Astrocyte of the spinal cord (primary cell): Measurements from ENCODE around the gene LTBP4.

Source experiments
- DNase-seq: peaks from one replicate; pipeline ENCODE4 v3.0.0; 2011; ENCODE audit warnings: low read depth, low spot score
- H3K4me3 ChIP-seq: 2 replicates; pipeline ENCODE4 v1.5.1; 2011; ENCODE audit warnings: low read depth, mild to moderate bottlenecking, low read length, moderate library complexity
- in situ Hi-C: cut with HindIII; loops from 2 replicates; pipeline ENCODE4 v1.10.0; 2017; ENCODE audit warnings: low sequenced_read_pairs
- TF ChIP-seq, protein P1 (sequence below): IDR thresholded peaks from 2 replicates; pipeline ENCODE4 v1.5.1; 2012; ENCODE audit warnings: low read depth, mild to moderate bottlenecking, low read length, inconsistent platforms

Gene LTBP4

DNA sequence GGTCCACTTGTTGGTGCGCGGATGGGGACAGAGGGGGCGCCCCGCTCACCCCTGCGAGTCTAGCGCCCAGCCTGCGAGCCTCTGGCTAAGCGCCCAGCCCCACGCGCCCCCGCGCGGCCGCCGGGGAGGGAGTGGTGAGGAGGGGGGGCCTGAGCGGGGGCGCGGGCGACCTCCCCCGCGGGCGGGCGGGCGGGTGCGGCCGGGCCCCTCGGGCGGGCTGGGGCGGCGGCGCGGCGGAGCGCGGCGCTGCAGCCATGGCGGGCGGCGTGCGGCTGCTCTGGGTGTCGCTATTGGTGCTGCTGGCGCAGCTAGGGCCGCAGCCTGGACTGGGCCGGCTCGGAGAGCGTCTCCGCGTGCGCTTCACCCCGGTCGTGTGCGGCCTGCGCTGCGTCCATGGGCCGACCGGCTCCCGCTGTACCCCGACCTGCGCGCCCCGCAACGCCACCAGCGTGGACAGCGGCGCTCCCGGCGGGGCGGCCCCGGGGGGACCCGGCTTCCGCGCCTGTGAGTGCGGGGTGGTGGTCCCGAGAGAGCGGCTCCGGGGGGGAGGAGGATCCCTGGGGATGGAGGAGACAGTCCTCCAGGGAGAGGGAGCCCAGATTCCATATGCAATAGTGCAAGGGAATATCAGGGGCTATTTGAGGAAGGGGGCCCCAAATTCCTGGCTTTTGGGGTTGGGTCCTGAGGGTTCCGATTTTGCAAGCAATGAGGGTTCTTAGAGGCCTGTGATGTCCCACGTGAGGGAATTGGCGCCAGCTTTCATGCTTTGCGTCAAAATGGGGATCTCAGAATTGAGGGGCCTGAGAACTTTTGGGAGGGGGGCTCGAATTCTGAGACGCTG, at the start of gene LTBP4:
Gene LTBP4, plus strand, starts transcription at position 236 of the 841 bp plus-strand sequence. Its CDS starts 19 bp downstream, at position 255.
- H3K4me3 ChIP-seq, result peak within 1 kb of the TSS; percentile 45
- DNase-seq, result no peak
- TF ChIP-seq, protein P1, sequence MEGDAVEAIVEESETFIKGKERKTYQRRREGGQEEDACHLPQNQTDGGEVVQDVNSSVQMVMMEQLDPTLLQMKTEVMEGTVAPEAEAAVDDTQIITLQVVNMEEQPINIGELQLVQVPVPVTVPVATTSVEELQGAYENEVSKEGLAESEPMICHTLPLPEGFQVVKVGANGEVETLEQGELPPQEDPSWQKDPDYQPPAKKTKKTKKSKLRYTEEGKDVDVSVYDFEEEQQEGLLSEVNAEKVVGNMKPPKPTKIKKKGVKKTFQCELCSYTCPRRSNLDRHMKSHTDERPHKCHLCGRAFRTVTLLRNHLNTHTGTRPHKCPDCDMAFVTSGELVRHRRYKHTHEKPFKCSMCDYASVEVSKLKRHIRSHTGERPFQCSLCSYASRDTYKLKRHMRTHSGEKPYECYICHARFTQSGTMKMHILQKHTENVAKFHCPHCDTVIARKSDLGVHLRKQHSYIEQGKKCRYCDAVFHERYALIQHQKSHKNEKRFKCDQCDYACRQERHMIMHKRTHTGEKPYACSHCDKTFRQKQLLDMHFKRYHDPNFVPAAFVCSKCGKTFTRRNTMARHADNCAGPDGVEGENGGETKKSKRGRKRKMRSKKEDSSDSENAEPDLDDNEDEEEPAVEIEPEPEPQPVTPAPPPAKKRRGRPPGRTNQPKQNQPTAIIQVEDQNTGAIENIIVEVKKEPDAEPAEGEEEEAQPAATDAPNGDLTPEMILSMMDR, result no peak
- in situ Hi-C loops, result no loop called here

GRCh38 chr19:40552848-40553247, 48.3 kb upstream of the LTBP4 start:
- no peak overlapping the region for H3K4me3 ChIP-seq
- DNase-seq, result no peak
- in situ Hi-C loops, result no loop called here
- TF ChIP-seq, protein P1, result no peak

DNA sequence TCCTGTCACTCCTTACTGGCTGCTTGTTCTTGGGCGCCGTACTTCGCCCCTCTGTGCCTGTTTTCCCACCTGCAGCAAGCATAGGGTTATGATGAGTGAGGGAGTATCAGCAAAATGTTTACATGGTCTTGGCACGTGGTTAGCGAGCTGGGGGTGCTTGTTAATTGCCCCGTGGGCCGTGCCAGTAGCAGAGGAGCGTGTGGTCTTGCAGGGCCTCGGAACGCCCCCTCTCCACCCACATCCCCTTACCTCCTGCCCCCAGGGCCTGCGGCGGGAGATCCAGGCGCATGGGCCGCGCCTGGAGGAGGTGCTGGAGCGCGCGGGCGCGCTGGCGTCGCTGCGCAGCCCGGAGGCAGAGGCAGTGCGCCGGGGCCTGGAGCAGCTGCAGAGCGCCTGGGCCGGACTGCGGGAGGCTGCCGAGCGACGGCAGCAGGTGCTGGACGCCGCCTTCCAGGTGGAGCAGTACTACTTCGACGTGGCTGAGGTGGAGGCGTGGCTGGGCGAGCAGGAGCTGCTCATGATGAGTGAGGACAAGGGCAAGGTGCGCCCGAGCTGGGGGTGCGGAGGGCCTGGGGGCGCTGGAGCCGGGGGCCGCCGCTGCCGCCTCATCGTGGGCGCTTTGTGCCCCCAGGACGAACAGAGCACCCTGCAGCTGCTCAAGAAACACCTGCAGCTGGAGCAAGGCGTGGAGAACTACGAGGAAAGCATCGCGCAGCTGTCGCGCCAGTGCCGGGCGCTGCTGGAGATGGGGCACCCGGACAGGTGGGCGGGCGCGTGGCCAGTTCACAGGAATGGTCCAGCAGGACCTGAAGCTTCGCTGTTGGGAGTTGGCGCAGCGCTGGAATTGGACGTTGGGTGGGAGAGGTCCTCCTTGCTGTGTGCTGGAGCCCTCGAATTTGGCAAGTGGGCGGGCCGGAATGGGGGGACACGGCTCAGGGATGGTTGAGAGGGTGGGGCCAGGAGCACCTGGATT, 47.0 kb upstream of the LTBP4 start:
- H3K4me3 ChIP-seq, result no peak overlapping the region
- no peak for DNase-seq
- TF ChIP-seq, protein P1, result no peak
- in situ Hi-C loops, result no loop called here

- in situ Hi-C loops, result no loop called here
- TF ChIP-seq, protein P1, result no peak
- no peak overlapping the region for H3K4me3 ChIP-seq
- no peak for DNase-seq
These were observed 45.0 kb upstream of the LTBP4 start for GRCh38 chr19:40555978-40556689.

DNA sequence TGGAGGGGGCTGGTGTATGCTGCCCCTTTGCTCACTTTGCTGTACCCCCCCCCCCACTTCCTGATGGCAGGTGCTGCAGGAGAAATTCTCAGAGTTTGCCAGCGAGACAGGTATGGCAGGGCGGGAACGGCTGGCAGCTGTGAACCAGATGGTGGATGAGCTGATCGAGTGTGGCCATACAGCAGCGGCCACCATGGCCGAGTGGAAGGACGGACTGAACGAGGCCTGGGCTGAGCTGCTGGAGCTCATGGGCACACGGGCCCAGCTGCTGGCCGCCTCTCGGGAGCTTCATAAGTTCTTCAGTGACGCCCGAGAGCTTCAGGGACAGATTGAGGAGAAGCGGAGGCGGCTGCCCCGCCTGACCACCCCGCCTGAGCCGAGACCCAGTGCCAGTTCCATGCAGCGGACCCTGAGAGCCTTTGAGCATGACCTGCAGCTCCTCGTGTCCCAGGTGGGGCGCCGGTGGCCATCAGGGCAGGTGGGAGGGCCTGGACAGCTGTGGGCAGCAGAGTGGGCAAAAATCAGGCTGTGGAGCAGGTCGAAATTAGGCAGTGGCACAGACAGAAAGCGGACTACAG, 44.1 kb upstream of the LTBP4 start:
- in situ Hi-C loops, result no loop called here

More for the DNA sequence above, 44.1 kb upstream of the LTBP4 start:
- no peak for DNase-seq
- no peak overlapping the region for H3K4me3 ChIP-seq
- TF ChIP-seq, protein P1, result no peak
